HepG2 (cell line): Measurements from ENCODE around the gene MEGF11. TPM values are rescaled to one million over a fixed set of nuclear protein-coding genes. Genes with fewer than 3 reads are reported as not detected.

ENCODE experiments used
- ATAC-seq: fragments of 200-7000 bp; cut with Tn5 transposase; 3 replicates; pipeline ENCODE4 v1.9.1; 2020; ENCODE audit warnings: mild to moderate bottlenecking, moderate library complexity
- BruUV-seq: library from RNA; stranded (reverse); fragments of 400-500 nt; replicated peaks from 2 replicates; lab custom pipeline; 2021; lab: Mats Ljungman, UMichigan
- CTCF ChIA-PET: fragments of 300-600 bp; formaldehyde crosslinking; extraction: SDS; loops from one replicate; lab custom pipeline; 2021; ENCODE audit warnings: low total read pairs, inconsistent platforms, low intra/inter-chr PET ratio; lab: Yijun Ruan, JAX
- POLR2A ChIA-PET: fragments of 350-600 bp; sonication (Branson Sonifier 250); formaldehyde crosslinking; loops from one replicate; lab custom pipeline; 2020; ENCODE audit warnings: antibody characterized with exemption, inconsistent platforms; lab: Yijun Ruan, JAX
- DNase-seq: peaks from one replicate; pipeline ENCODE4 v3.0.0-alpha.2; 2015; ENCODE audit warnings: low spot score
- FAIRE-seq: peaks from 3 replicates; lab custom pipeline; 2011; peaks lifted over from hg19 to GRCh38; lab: Jason Lieb, UNC
- H2AFZ ChIP-seq: one replicate; pipeline ENCODE4 v1.6.1; 2011; ENCODE audit warnings: low read length, inconsistent platforms
- H3K27ac ChIP-seq: fragments of 300-600 bp; 3 replicates; pipeline ENCODE4 v1.8.0; 2011; ENCODE audit warnings: mixed run types, mild to moderate bottlenecking, mixed read lengths, low read length, inconsistent platforms; ENCODE audit not compliant: insufficient read depth; ENCODE audit errors: extremely low read length
- H3K27me3 ChIP-seq, 2 experiments: fragments of 200-600 bp in 1 of 2; 2 replicates in 1 of 2; 3 replicates in 1 of 2; pipeline versions ENCODE4 v1.6.0 to v1.8.0; 2011; ENCODE audit warnings: low read length in 2 of 2, mild to moderate bottlenecking in 2 of 2, moderate library complexity in 2 of 2, inconsistent platforms in 1 of 2; ENCODE audit not compliant: insufficient read depth in 2 of 2, control insufficient read depth in 1 of 2
- H3K36me3 ChIP-seq, 2 experiments: fragments of 200-600 bp in 1 of 2; replicated peaks in 1 of 2; 2 replicates in 1 of 2; 3 replicates in 1 of 2; pipeline versions ENCODE4 v1.5.1 to v1.8.0; 2011; ENCODE audit warnings: low read length in 2 of 2, inconsistent platforms in 1 of 2; ENCODE audit not compliant: insufficient read depth in 2 of 2, control insufficient read depth in 1 of 2
- H3K4me1 ChIP-seq: 2 replicates; pipeline ENCODE4 v1.5.1; 2012; ENCODE audit warnings: low read length, inconsistent platforms; ENCODE audit not compliant: insufficient read depth
- H3K4me2 ChIP-seq: 2 replicates; pipeline ENCODE4 v1.6.0; 2011; ENCODE audit warnings: low read depth, low read length, inconsistent platforms
- H3K4me3 ChIP-seq, 3 experiments: fragments of 200-600 bp in 1 of 3; sonication (generic), shearing (Covaris generic) in 1 of 3; replicated peaks in 1 of 3; 2 replicates each; pipeline ENCODE4 v1.5.1; 2011 to 2016; ENCODE audit warnings: low read length in 3 of 3, inconsistent platforms in 2 of 3, low read depth in 2 of 3, mild to moderate bottlenecking in 2 of 3, control low read depth in 1 of 3, mixed read lengths in 1 of 3; ENCODE audit not compliant: insufficient read depth in 1 of 3
- H3K79me2 ChIP-seq: one replicate; pipeline ENCODE4 v1.6.1; 2011; ENCODE audit warnings: low read length, inconsistent platforms; ENCODE audit not compliant: insufficient read depth
- H3K9ac ChIP-seq: 2 replicates; pipeline ENCODE4 v1.6.0; 2011; ENCODE audit warnings: mild to moderate bottlenecking, low read depth, low read length, inconsistent platforms; ENCODE audit not compliant: insufficient read depth
- H3K9me3 ChIP-seq: 2 replicates; pipeline ENCODE4 v1.5.1; 2012; ENCODE audit warnings: mild to moderate bottlenecking, low read length
- H4K20me1 ChIP-seq: 2 replicates; pipeline ENCODE4 v1.6.0; 2011; ENCODE audit warnings: inconsistent platforms, mild to moderate bottlenecking, low read length, moderate library complexity; ENCODE audit not compliant: insufficient read depth
- CBX2 ChIP-seq, 2 experiments: fragments of 200-600 bp in 1 of 2; sonication (generic); formaldehyde crosslinking in 1 of 2; IDR thresholded peaks; 2 replicates each; pipeline versions ENCODE4 v1.7.0 to v1.8.1; 2018 to 2022; ENCODE audit warnings: low read depth in 2 of 2, low read length in 1 of 2, mild to moderate bottlenecking in 1 of 2, missing genetic modification reagents in 1 of 2
- CCAR2 ChIP-seq: fragments of 200-400 bp; formaldehyde crosslinking; optimal IDR thresholded peaks from 2 replicates; pipeline ENCODE3; 2018; ENCODE audit warnings: low read depth, mild to moderate bottlenecking, low read length, moderate library complexity
- CCDC6 ChIP-seq: sonication (generic); formaldehyde crosslinking; IDR thresholded peaks from 2 replicates; pipeline ENCODE4 v1.8.1; 2022; ENCODE audit warnings: mild to moderate bottlenecking, missing genetic modification reagents, moderate library complexity
- HMG20A ChIP-seq: IDR thresholded peaks from 2 replicates; pipeline ENCODE4 v1.6.1; 2016; ENCODE audit warnings: borderline replicate concordance
- HNF4A ChIP-seq: sonication (generic); formaldehyde crosslinking; IDR thresholded peaks from 2 replicates; pipeline ENCODE4 v1.4.0; 2020; ENCODE audit warnings: missing genetic modification reagents
- HNF4G ChIP-seq, 2 experiments: sonication (generic) in 1 of 2; formaldehyde crosslinking in 1 of 2; IDR thresholded peaks; 2 replicates each; pipeline versions ENCODE4 v1.4.0 to v1.6.1; 2011 to 2020; ENCODE audit warnings: borderline replicate concordance in 2 of 2, low read depth in 2 of 2, mild to moderate bottlenecking in 2 of 2, low read length in 1 of 2, missing genetic modification reagents in 1 of 2, moderate library complexity in 1 of 2
- MIER2 ChIP-seq: IDR thresholded peaks from 2 replicates; pipeline ENCODE4 v1.6.1; 2016; ENCODE audit warnings: missing biosample characterization, missing genetic modification reagents
- NFYB ChIP-seq: sonication (generic); formaldehyde crosslinking; IDR thresholded peaks from 2 replicates; pipeline ENCODE4 v1.4.0; 2020; ENCODE audit warnings: missing genetic modification reagents
- NFYC ChIP-seq: IDR thresholded peaks from 2 replicates; pipeline ENCODE4 v1.6.1; 2016; ENCODE audit warnings: missing genetic modification reagents, missing compliant biosample characterization
- NKX3-1 ChIP-seq: sonication (generic); formaldehyde crosslinking; IDR thresholded peaks from 2 replicates; pipeline ENCODE4 v1.5.0; 2020; ENCODE audit warnings: missing genetic modification reagents
- RFX1 ChIP-seq: fragments of 450-650 bp; IDR thresholded peaks from 2 replicates; pipeline ENCODE4 v1.6.1; 2017
- SAP130 ChIP-seq: IDR thresholded peaks from 2 replicates; pipeline ENCODE4 v1.6.1; 2016; ENCODE audit warnings: low read depth
- SP5 ChIP-seq: IDR thresholded peaks from 2 replicates; pipeline ENCODE4 v1.6.1; 2016; ENCODE audit warnings: low read depth, borderline replicate concordance
- TEAD3 ChIP-seq: optimal IDR thresholded peaks from 2 replicates; pipeline ENCODE3; 2016; ENCODE audit warnings: borderline replicate concordance
- TSC22D2 ChIP-seq: sonication (generic); formaldehyde crosslinking; IDR thresholded peaks from 2 replicates; pipeline ENCODE4 v1.5.1; 2020; ENCODE audit warnings: missing genetic modification reagents, mild to moderate bottlenecking, borderline replicate concordance
- ZNF160 ChIP-seq: sonication (generic); formaldehyde crosslinking; IDR thresholded peaks from 2 replicates; pipeline ENCODE4 v1.8.0; 2022; ENCODE audit warnings: mild to moderate bottlenecking, inconsistent platforms, missing genetic modification reagents
- ZNF264 ChIP-seq: sonication (generic); formaldehyde crosslinking; IDR thresholded peaks from 2 replicates; pipeline ENCODE4 v1.4.0; 2020; ENCODE audit warnings: missing genetic modification reagents
- ZNF317 ChIP-seq: sonication (generic); formaldehyde crosslinking; IDR thresholded peaks from 2 replicates; pipeline ENCODE4 v1.5.0; 2020; ENCODE audit warnings: mild to moderate bottlenecking, missing genetic modification reagents
- ZNF563 ChIP-seq: sonication (generic); formaldehyde crosslinking; IDR thresholded peaks from 2 replicates; pipeline ENCODE4 v1.8.0; 2022; ENCODE audit warnings: mild to moderate bottlenecking, moderate library complexity, missing genetic modification reagents
- ZSCAN20 ChIP-seq: sonication (generic); formaldehyde crosslinking; IDR thresholded peaks from 2 replicates; pipeline ENCODE4 v1.4.0; 2020; ENCODE audit warnings: missing genetic modification reagents, mild to moderate bottlenecking, borderline replicate concordance
- WGBS: methylation state at CpG from one replicate; pipeline ENCODE4 v1.1.6; 2017; ENCODE audit warnings: low lambda C conversion rate; 5-methylcytosine and 5-hydroxymethylcytosine counted together
- in situ Hi-C: cut with HindIII; loops from 2 replicates; pipeline ENCODE4 v1.10.0; 2017; ENCODE audit warnings: low pct_unique_long_range_greater_than_20kb; ENCODE audit not compliant: extremely low pct_ligation_motif_present
- intact Hi-C: fragments of 100-400 bp; cut with micrococcal nuclease; formaldehyde crosslinking; loops from one replicate; pipeline ENCODE4 v1.10.0; 2022; ENCODE audit not compliant: unreplicated experiment
- polyA plus RNA-seq, 8 experiments: library from polyadenylated mRNA; depleted of rRNA in 3 of 8; stranded (reverse) in 7 of 8; unstranded in 1 of 8; fragments of >200 nt; fragmentation: Illumina TruSeq in 4 of 8; extraction: Trizol in 4 of 8; gene quantifications; 2 replicates each; pipeline versions ENCODE4 v1.2.1 to v1.2.3, GENCODE V29; 2011 to 2016; ENCODE audit warnings: low read depth in 4 of 8, missing spikeins in 1 of 8, mixed read lengths in 1 of 8; ENCODE audit not compliant: insufficient read depth in 1 of 8
- total RNA-seq, 5 experiments: library from RNA; depleted of rRNA; stranded (reverse); fragments of >200 nt; fragmentation: Illumina TruSeq; extraction: Trizol; gene quantifications; 2 replicates each; pipeline ENCODE4 v1.2.3, GENCODE V29; 2016; ENCODE audit warnings: low read depth in 1 of 5
- TF ChIP-seq, protein P1 (sequence below): IDR thresholded peaks from 2 replicates; pipeline ENCODE4 v1.6.1; 2016; ENCODE audit warnings: control low read depth
- TF ChIP-seq, protein P2 (sequence below): sonication (generic); formaldehyde crosslinking; IDR thresholded peaks from 2 replicates; pipeline ENCODE4 v1.4.0; 2020; ENCODE audit warnings: missing genetic modification reagents, borderline replicate concordance
- TF ChIP-seq, protein P3 (sequence below): sonication (generic); formaldehyde crosslinking; IDR thresholded peaks from 2 replicates; pipeline ENCODE4 v1.5.0; 2020; ENCODE audit warnings: missing genetic modification reagents

Gene MEGF11
- total and polyA plus RNA-seq, 2 of the 13 experiments (the other 11 are each of a cell fraction or from before 2014, with no cell fraction given), result not detected

DNA sequence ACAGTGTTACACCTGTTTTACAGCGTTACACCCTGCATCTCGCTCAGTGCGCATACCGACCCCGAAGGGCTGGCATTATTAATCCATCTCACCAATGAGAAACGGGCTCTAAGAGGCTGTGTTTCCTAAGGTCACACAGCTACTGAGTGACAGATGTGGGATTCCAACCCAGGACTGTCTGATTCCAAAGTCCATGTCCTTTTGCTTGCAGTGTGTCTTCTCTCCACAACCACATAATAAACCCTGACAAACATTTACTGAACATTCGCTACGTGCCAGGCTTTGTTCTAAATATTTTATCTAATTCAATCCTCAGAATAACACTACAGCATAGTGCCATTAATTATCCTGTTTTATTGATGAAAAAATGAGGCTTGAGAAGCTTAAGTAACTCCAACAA is 305.2 kb downstream of the MEGF11 start:
- Histone ChIP-seq H3K36me3 (no peaks in the 10 kb centered on the region), H4K20me1 (no peaks in the 10 kb centered on the region), H3K4me1 (peaks cover 25% of the 10 kb centered on the region), H3K27ac (no peak overlapping the region), H3K79me2 (no peaks in the 10 kb centered on the region), H3K9me3 (no peaks in the 10 kb centered on the region), H3K27me3 (peaks cover 0 to 4% of the 10 kb centered on the region in 2 experiments; a peak in 1 of 5 replicates), H2AFZ (no peak overlapping the region), H3K9ac (no peak overlapping the region), H3K4me3 (peak overlapping the region in 1 of 3 experiments; percentile 9; a peak in 1 of 6 replicates), H3K4me2 (peak overlapping the region; percentile 68)
- peak; percentile 72 for FAIRE-seq
- in situ Hi-C loops, result no loop called here
- peak; percentile 50 for DNase-seq
- intact Hi-C loops, result no loop called here
- ATAC-seq, result peak; percentile 88
- no TSS peak for BruUV-seq
- POLR2A ChIA-PET, result interaction anchor here (0.6 kb wide), 1 partner anchor 29 kb away, joined by 4 read pairs; no protein-coding TSS in a partner anchor
- CTCF ChIA-PET, result no interaction called here
- WGBS, result 0% methylated on average over 8 of the region's 8 CpGs
- TF ChIP-seq, protein P1, sequence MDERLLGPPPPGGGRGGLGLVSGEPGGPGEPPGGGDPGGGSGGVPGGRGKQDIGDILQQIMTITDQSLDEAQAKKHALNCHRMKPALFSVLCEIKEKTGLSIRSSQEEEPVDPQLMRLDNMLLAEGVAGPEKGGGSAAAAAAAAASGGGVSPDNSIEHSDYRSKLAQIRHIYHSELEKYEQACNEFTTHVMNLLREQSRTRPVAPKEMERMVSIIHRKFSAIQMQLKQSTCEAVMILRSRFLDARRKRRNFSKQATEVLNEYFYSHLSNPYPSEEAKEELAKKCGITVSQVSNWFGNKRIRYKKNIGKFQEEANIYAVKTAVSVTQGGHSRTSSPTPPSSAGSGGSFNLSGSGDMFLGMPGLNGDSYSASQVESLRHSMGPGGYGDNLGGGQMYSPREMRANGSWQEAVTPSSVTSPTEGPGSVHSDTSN (CRISPR knock-in tag), result peak; percentile 73
- TF ChIP-seq, protein P2, sequence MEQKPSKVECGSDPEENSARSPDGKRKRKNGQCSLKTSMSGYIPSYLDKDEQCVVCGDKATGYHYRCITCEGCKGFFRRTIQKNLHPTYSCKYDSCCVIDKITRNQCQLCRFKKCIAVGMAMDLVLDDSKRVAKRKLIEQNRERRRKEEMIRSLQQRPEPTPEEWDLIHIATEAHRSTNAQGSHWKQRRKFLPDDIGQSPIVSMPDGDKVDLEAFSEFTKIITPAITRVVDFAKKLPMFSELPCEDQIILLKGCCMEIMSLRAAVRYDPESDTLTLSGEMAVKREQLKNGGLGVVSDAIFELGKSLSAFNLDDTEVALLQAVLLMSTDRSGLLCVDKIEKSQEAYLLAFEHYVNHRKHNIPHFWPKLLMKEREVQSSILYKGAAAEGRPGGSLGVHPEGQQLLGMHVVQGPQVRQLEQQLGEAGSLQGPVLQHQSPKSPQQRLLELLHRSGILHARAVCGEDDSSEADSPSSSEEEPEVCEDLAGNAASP, result peak; percentile 29; the same call in 1 of the 2 replicates
- TF ChIP-seq, protein P3, sequence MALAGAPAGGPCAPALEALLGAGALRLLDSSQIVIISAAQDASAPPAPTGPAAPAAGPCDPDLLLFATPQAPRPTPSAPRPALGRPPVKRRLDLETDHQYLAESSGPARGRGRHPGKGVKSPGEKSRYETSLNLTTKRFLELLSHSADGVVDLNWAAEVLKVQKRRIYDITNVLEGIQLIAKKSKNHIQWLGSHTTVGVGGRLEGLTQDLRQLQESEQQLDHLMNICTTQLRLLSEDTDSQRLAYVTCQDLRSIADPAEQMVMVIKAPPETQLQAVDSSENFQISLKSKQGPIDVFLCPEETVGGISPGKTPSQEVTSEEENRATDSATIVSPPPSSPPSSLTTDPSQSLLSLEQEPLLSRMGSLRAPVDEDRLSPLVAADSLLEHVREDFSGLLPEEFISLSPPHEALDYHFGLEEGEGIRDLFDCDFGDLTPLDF (CRISPR knock-in tag), result no peak
- peak; percentile 20; the same call in 1 of the 2 replicates for TF ChIP-seq SAP130 (CRISPR knock-in tag)
- TF ChIP-seq CCDC6 (CRISPR knock-in tag), result no peak
- no peak for TF ChIP-seq ZNF317 (CRISPR knock-in tag)
- no peak for TF ChIP-seq RFX1
- TF ChIP-seq CCAR2, result no peak
- TF ChIP-seq HNF4G (IDR thresholded peaks at IDR 0.05; ENCODE audit: borderline replicate concordance, low read depth, low read length), result 0 out of 2 replicates have a peak, but pooled peaks have one; percentile 21
- TF ChIP-seq HNF4G (CRISPR knock-in tag; IDR thresholded peaks at IDR 0.05; ENCODE audit: borderline replicate concordance, low read depth), result no peak
- TF ChIP-seq SP5, result no peak
- peak; percentile 44 for TF ChIP-seq TEAD3 (CRISPR knock-in tag)
- TF ChIP-seq HMG20A (CRISPR knock-in tag), result 0 out of 2 replicates have a peak, but pooled peaks have one; percentile 13
- TF ChIP-seq NFYC (CRISPR knock-in tag), result peak; percentile 28; the same call in 1 of the 2 replicates
- peak; percentile 76 for TF ChIP-seq HNF4A (CRISPR knock-in tag)
- no peak for TF ChIP-seq TSC22D2 (CRISPR knock-in tag)
- no peak for TF ChIP-seq ZNF264 (CRISPR knock-in tag)
- TF ChIP-seq MIER2, result peak; percentile 66; the same call in 1 of the 2 replicates
- TF ChIP-seq ZNF563 (CRISPR knock-in tag), result no peak
- no peak for TF ChIP-seq CBX2 (IDR thresholded peaks at IDR 0.05; ENCODE audit: low read depth, low read length)
- TF ChIP-seq CBX2 (CRISPR knock-in tag; IDR thresholded peaks at IDR 0.05; ENCODE audit: low read depth), result no peak
- TF ChIP-seq ZNF160 (CRISPR knock-in tag), result no peak
- peak; percentile 43; the same call in 1 of the 2 replicates for TF ChIP-seq NFYB
- no peak for TF ChIP-seq NKX3-1
- no peak for TF ChIP-seq ZSCAN20
